H9 (cell line): ENCODE data around the gene RXFP2. TPM values are rescaled to one million over a fixed set of nuclear protein-coding genes. Genes with fewer than 3 reads are reported as not detected.

Experiments used
- DNase-seq: peaks from one replicate; pipeline ENCODE4 v3.0.0-alpha.2; 2017
- H2AFZ ChIP-seq: one replicate; pipeline ENCODE4 v1.6.1; 2013; ENCODE audit warnings: mild to moderate bottlenecking, low read length, control low read depth, moderate library complexity
- H2AK5ac ChIP-seq: 2 replicates; pipeline ENCODE4 v1.6.1; 2013; ENCODE audit warnings: low read length, control low read depth, mixed read lengths; ENCODE audit not compliant: insufficient read length
- H2BK120ac ChIP-seq: one replicate; pipeline ENCODE4 v1.6.1; 2013; ENCODE audit warnings: low read depth, mild to moderate bottlenecking, low read length, control low read depth, inconsistent platforms; ENCODE audit not compliant: poor library complexity, severe bottlenecking
- H2BK12ac ChIP-seq: 2 replicates; pipeline ENCODE4 v1.6.1; 2013; ENCODE audit warnings: low read length, control low read depth, mixed read lengths, low read depth; ENCODE audit not compliant: insufficient read length
- H2BK15ac ChIP-seq: 2 replicates; pipeline ENCODE4 v1.6.1; 2013; ENCODE audit warnings: low read depth, low read length, control low read depth
- H2BK20ac ChIP-seq: one replicate; pipeline ENCODE4 v1.6.1; 2013; ENCODE audit warnings: low read depth, mild to moderate bottlenecking, low read length, control low read depth, inconsistent platforms; ENCODE audit not compliant: poor library complexity, severe bottlenecking
- H2BK5ac ChIP-seq: 2 replicates; pipeline ENCODE4 v1.6.1; 2013; ENCODE audit warnings: low read length, control low read depth, mixed read lengths; ENCODE audit not compliant: insufficient read length
- H3K14ac ChIP-seq: 2 replicates; pipeline ENCODE4 v1.6.1; 2013; ENCODE audit warnings: low read length, control low read depth; ENCODE audit not compliant: insufficient read depth
- H3K18ac ChIP-seq: 2 replicates; pipeline ENCODE4 v1.6.1; 2013; ENCODE audit warnings: low read depth, mild to moderate bottlenecking, mixed read lengths, low read length, control low read depth; ENCODE audit not compliant: insufficient read length
- H3K23ac ChIP-seq: 2 replicates; pipeline ENCODE4 v1.6.1; 2013; ENCODE audit warnings: low read length, control low read depth, mixed read lengths, low read depth; ENCODE audit not compliant: insufficient read length
- H3K23me2 ChIP-seq: 2 replicates; pipeline ENCODE4 v1.6.1; 2013; ENCODE audit warnings: low read depth, mild to moderate bottlenecking, mixed read lengths, low read length, control low read depth; ENCODE audit not compliant: insufficient read length, poor library complexity, severe bottlenecking
- H3K27ac ChIP-seq: 2 replicates; pipeline ENCODE4 v1.5.1; 2013; ENCODE audit warnings: low read length, control low read depth, mixed read lengths, low read depth; ENCODE audit not compliant: insufficient read length
- H3K27me3 ChIP-seq: 2 replicates; pipeline ENCODE4 v1.6.1; 2013; ENCODE audit warnings: low read length, control low read depth, inconsistent platforms; ENCODE audit not compliant: insufficient read depth
- H3K4ac ChIP-seq: 2 replicates; pipeline ENCODE4 v1.6.1; 2013; ENCODE audit warnings: low read depth, mild to moderate bottlenecking, control low read depth, inconsistent platforms, low read length, moderate library complexity
- H3K4me1 ChIP-seq: 2 replicates; pipeline ENCODE4 v1.6.1; 2013; ENCODE audit warnings: low read length, control low read depth, inconsistent platforms; ENCODE audit not compliant: insufficient read depth
- H3K4me2 ChIP-seq: 2 replicates; pipeline ENCODE4 v1.6.1; 2013; ENCODE audit warnings: low read length, control low read depth, mixed read lengths; ENCODE audit not compliant: insufficient read length, insufficient read depth
- H3K56ac ChIP-seq: 2 replicates; pipeline ENCODE4 v1.6.1; 2013; ENCODE audit warnings: low read depth, mild to moderate bottlenecking, mixed read lengths, low read length, control low read depth; ENCODE audit not compliant: insufficient read length
- H3K79me1 ChIP-seq: 2 replicates; pipeline ENCODE4 v1.6.1; 2013; ENCODE audit warnings: low read depth, mild to moderate bottlenecking, moderate library complexity, low read length, control low read depth, inconsistent platforms; ENCODE audit not compliant: insufficient read depth, poor library complexity, severe bottlenecking
- H3K79me2 ChIP-seq: 2 replicates; pipeline ENCODE4 v1.6.1; 2013; ENCODE audit warnings: low read length, control low read depth, inconsistent platforms; ENCODE audit not compliant: insufficient read depth
- H3K9ac ChIP-seq: 2 replicates; pipeline ENCODE4 v1.6.1; 2013; ENCODE audit warnings: low read length, control low read depth, mixed read lengths; ENCODE audit not compliant: insufficient read length; ENCODE audit errors: extremely low read depth
- H3K9me3 ChIP-seq: one replicate; pipeline ENCODE4 v1.6.1; 2013; ENCODE audit warnings: low read depth, low read length, inconsistent platforms; ENCODE audit not compliant: control insufficient read depth
- H3T11ph ChIP-seq: one replicate; pipeline ENCODE4 v1.6.1; 2013; ENCODE audit warnings: mild to moderate bottlenecking, low read length, control low read depth, inconsistent platforms
- H4K20me1 ChIP-seq: one replicate; pipeline ENCODE4 v1.6.1; 2013; ENCODE audit not compliant: control insufficient read depth, insufficient read length, insufficient read depth
- H4K5ac ChIP-seq: 2 replicates; pipeline ENCODE4 v1.6.1; 2013; ENCODE audit warnings: low read depth, mild to moderate bottlenecking, mixed read lengths, low read length, control low read depth; ENCODE audit not compliant: insufficient read length
- H4K8ac ChIP-seq: replicated peaks from 2 replicates; pipeline ENCODE4 v1.6.1; 2013; ENCODE audit warnings: low read length, control low read depth, mixed read lengths, low read depth; ENCODE audit not compliant: insufficient read length
- H4K91ac ChIP-seq: 2 replicates; pipeline ENCODE4 v1.6.1; 2013; ENCODE audit warnings: low read depth, mild to moderate bottlenecking, moderate library complexity, mixed read lengths, low read length, control low read depth; ENCODE audit not compliant: insufficient read length
- H3K27ac Mint-ChIP-seq, 3 experiments: 2 replicates in 2 of 3; 3 replicates in 1 of 3; pipeline ENCODE4 v1.8.0; 2020 to 2021; ENCODE audit warnings: mixed read lengths in 3 of 3, mild to moderate bottlenecking in 1 of 3, moderate library complexity in 1 of 3
- H3K27me3 Mint-ChIP-seq: 2 replicates; pipeline ENCODE4 v1.8.0; 2021; ENCODE audit warnings: low read depth, mild to moderate bottlenecking, moderate library complexity, mixed read lengths
- H3K36me3 Mint-ChIP-seq, 3 experiments: 2 replicates in 2 of 3; 3 replicates in 1 of 3; pipeline ENCODE4 v1.8.0; 2020 to 2021; ENCODE audit warnings: low read depth in 3 of 3, mixed read lengths in 3 of 3; ENCODE audit not compliant: insufficient read depth in 1 of 3
- H3K4me1 Mint-ChIP-seq, 2 experiments: 2 replicates each; pipeline ENCODE4 v1.8.0; 2020; ENCODE audit warnings: mixed read lengths in 2 of 2
- H3K4me3 Mint-ChIP-seq, 2 experiments: 2 replicates in 1 of 2; 3 replicates in 1 of 2; pipeline ENCODE4 v1.8.0; 2020 to 2021; ENCODE audit warnings: mild to moderate bottlenecking in 2 of 2, mixed read lengths in 2 of 2, moderate library complexity in 1 of 2
- H3K9me3 Mint-ChIP-seq, 2 experiments: 2 replicates in 1 of 2; 3 replicates in 1 of 2; pipeline ENCODE4 v1.8.0; 2020; ENCODE audit warnings: mild to moderate bottlenecking in 2 of 2, mixed read lengths in 2 of 2, moderate library complexity in 1 of 2
- CTCF ChIP-seq: fragments of 200-600 bp; sonication (generic); conservative IDR thresholded peaks from 3 replicates; pipeline ENCODE4 v1.8.0; 2021; ENCODE audit warnings: antibody characterized with exemption, mild to moderate bottlenecking
- WGBS: extraction: QIAGEN DNeasy Blood & Tissue Kit; methylation state at CpG from one replicate; pipeline ENCODE4 v1.1.7; 2013; ENCODE audit warnings: missing lambda C conversion rate, low lambda C conversion rate, mixed read lengths; ENCODE audit not compliant: insufficient read length; ENCODE audit errors: extremely low coverage; 5-methylcytosine and 5-hydroxymethylcytosine counted together
- total RNA-seq: library from RNA; stranded (reverse); gene quantifications from 2 replicates; pipeline ENCODE4 v1.2.1, GENCODE V29; 2021

The RXFP2 gene
- total RNA-seq, 1 experiment from 2014 or later = not detected

- H2BK12ac ChIP-seq = no peak overlapping the region
- no peak overlapping the region for H3K4me2 ChIP-seq
- no peak overlapping the region for H2AK5ac ChIP-seq
- H4K5ac ChIP-seq = no peak overlapping the region
- Mint-ChIP-seq H3K9me3 (no peaks in the 10 kb centered on the region), H3K36me3 (peaks cover 0 to 4% (median 0%) of the 10 kb centered on the region in 3 experiments; a peak in 1 of 7 replicates), H3K27ac (no peak overlapping the region; a peak in 1 of 7 replicates), H3K27me3 (no peaks in the 10 kb centered on the region), H3K4me1 (peaks cover 30 to 37% of the 10 kb centered on the region in 2 experiments), H3K4me3 (no peak overlapping the region)
- H2AFZ ChIP-seq = no peak overlapping the region
- H2BK20ac ChIP-seq = no peak overlapping the region
- no peaks in the 10 kb centered on the region for H4K20me1 ChIP-seq
- DNase-seq = no peak
- no peak overlapping the region for H2BK15ac ChIP-seq
- H4K8ac ChIP-seq = no peak overlapping the region
- H3K18ac ChIP-seq = no peak overlapping the region
- no peak overlapping the region for H3K9ac ChIP-seq
- no peak overlapping the region for H3K56ac ChIP-seq
- no peaks in the 10 kb centered on the region for H3K79me1 ChIP-seq
- H2BK120ac ChIP-seq = no peak overlapping the region
- no peak overlapping the region for H3K14ac ChIP-seq
- no peaks in the 10 kb centered on the region for H3K9me3 ChIP-seq
- peaks cover 8% of the 10 kb centered on the region; the same call in 1 of the 2 replicates for H3K4me1 ChIP-seq
- H3K79me2 ChIP-seq = no peaks in the 10 kb centered on the region
- no peak for TF ChIP-seq CTCF
- H2BK5ac ChIP-seq = no peak overlapping the region
- no peaks in the 10 kb centered on the region for H3K27me3 ChIP-seq
- no peak overlapping the region for H3T11ph ChIP-seq
- H3K4ac ChIP-seq = no peak overlapping the region
- no peaks in the 10 kb centered on the region for H3K23me2 ChIP-seq
- no peak overlapping the region for H3K27ac ChIP-seq
- H3K23ac ChIP-seq = no peak overlapping the region
- no CpG with 5 or more reads among the region's 5 CpGs for WGBS
- no peak overlapping the region for H4K91ac ChIP-seq
These were observed 88.4 kb downstream of the RXFP2 start for GRCh38 chr13:31827707-31828106.
